ENCODE results near the gene NPIPA1.
A peak's percentile ranks its signal among the peaks of the same experiment; 100 is the strongest.
"Not testable (repeated sequence)": the region's sequence is repeated elsewhere in the genome, so short reads cannot be mapped to it uniquely, and the experiment has no call there.

NPIPA1 gene

GRCh38 chr16:14973785-14974322, 36.6 kb downstream of the NPIPA1 start:
- H3K9me3 ChIP-seq (ENCODE audit: control insufficient read depth, low read depth, low read length); H3K27me3 ChIP-seq (ENCODE audit: control insufficient read depth, insufficient read depth, low read length); H3K36me3 ChIP-seq (ENCODE audit: control insufficient read depth, low read depth, low read length); H3K4me1 ChIP-seq (ENCODE audit: control insufficient read depth, low read depth, low read length); H3K27ac ChIP-seq (ENCODE audit: low read length): not testable (repeated sequence)
- Histone ChIP-seq H3K4me3 (ENCODE audit: low read length) (peak overlapping the region; percentile 74), H3K9ac (ENCODE audit: low read length) (peak overlapping the region; percentile 84)

GRCh38 chr16:14974331-14974655, 37.0 kb downstream of the NPIPA1 start:
- H3K4me1 ChIP-seq (ENCODE audit: control insufficient read depth, low read depth, low read length); H3K27ac ChIP-seq (ENCODE audit: low read length); H3K27me3 ChIP-seq (ENCODE audit: control insufficient read depth, insufficient read depth, low read length); H3K36me3 ChIP-seq (ENCODE audit: control insufficient read depth, low read depth, low read length); H3K9me3 ChIP-seq (ENCODE audit: control insufficient read depth, low read depth, low read length): not testable (repeated sequence)
- H3K4me3 ChIP-seq (ENCODE audit: low read length), result peak overlapping the region; percentile 74
- peak overlapping the region; percentile 84 for H3K9ac ChIP-seq (ENCODE audit: low read length)

- not testable (repeated sequence) for H3K36me3 ChIP-seq (ENCODE audit: control insufficient read depth, low read depth, low read length); H3K9me3 ChIP-seq (ENCODE audit: control insufficient read depth, low read depth, low read length); H3K4me1 ChIP-seq (ENCODE audit: control insufficient read depth, low read depth, low read length); H3K27me3 ChIP-seq (ENCODE audit: control insufficient read depth, insufficient read depth, low read length)
- Histone ChIP-seq H3K27ac (ENCODE audit: low read length) (peak within 1 kb of the TSS; percentile 94), H3K9ac (ENCODE audit: low read length) (peak within 1 kb of the TSS; percentile 84), H3K4me3 (ENCODE audit: low read length) (peak within 1 kb of the TSS; percentile 74)
These were observed 37.6 kb downstream of the NPIPA1 start, which contains the start of gene PDXDC1 for GRCh38 chr16:14974656-14975417. TSS of gene PDXDC1 (plus strand) at chr16:14975026. CDS start at chr16:14975200, 174 bp downstream.

- not testable (repeated sequence) for H3K27ac ChIP-seq (ENCODE audit: low read length); H3K4me1 ChIP-seq (ENCODE audit: control insufficient read depth, low read depth, low read length); H3K27me3 ChIP-seq (ENCODE audit: control insufficient read depth, insufficient read depth, low read length); H3K36me3 ChIP-seq (ENCODE audit: control insufficient read depth, low read depth, low read length); H3K9me3 ChIP-seq (ENCODE audit: control insufficient read depth, low read depth, low read length)
- peak overlapping the region; percentile 84 for H3K9ac ChIP-seq (ENCODE audit: low read length)
- H3K4me3 ChIP-seq (ENCODE audit: low read length), result peak overlapping the region; percentile 74
These were observed 38.4 kb downstream of the NPIPA1 start for GRCh38 chr16:14975418-14976194.

- not testable (repeated sequence) for H3K36me3 ChIP-seq (ENCODE audit: control insufficient read depth, low read depth, low read length); H3K9me3 ChIP-seq (ENCODE audit: control insufficient read depth, low read depth, low read length); H3K4me3 ChIP-seq (ENCODE audit: low read length); H3K27me3 ChIP-seq (ENCODE audit: control insufficient read depth, insufficient read depth, low read length); H3K27ac ChIP-seq (ENCODE audit: low read length); H3K4me1 ChIP-seq (ENCODE audit: control insufficient read depth, low read depth, low read length); H3K9ac ChIP-seq (ENCODE audit: low read length)
These were observed 39.9 kb downstream of the NPIPA1 start for GRCh38 chr16:14976971-14977736.

GRCh38 chr16:14978281-14978680, 41.0 kb downstream of the NPIPA1 start:
- H3K9ac ChIP-seq (ENCODE audit: low read length); H3K36me3 ChIP-seq (ENCODE audit: control insufficient read depth, low read depth, low read length); H3K27me3 ChIP-seq (ENCODE audit: control insufficient read depth, insufficient read depth, low read length); H3K27ac ChIP-seq (ENCODE audit: low read length); H3K9me3 ChIP-seq (ENCODE audit: control insufficient read depth, low read depth, low read length); H3K4me3 ChIP-seq (ENCODE audit: low read length); H3K4me1 ChIP-seq (ENCODE audit: control insufficient read depth, low read depth, low read length): not testable (repeated sequence)

- H3K4me1 ChIP-seq (ENCODE audit: control insufficient read depth, low read depth, low read length); H3K36me3 ChIP-seq (ENCODE audit: control insufficient read depth, low read depth, low read length); H3K27ac ChIP-seq (ENCODE audit: low read length); H3K9me3 ChIP-seq (ENCODE audit: control insufficient read depth, low read depth, low read length); H3K27me3 ChIP-seq (ENCODE audit: control insufficient read depth, insufficient read depth, low read length); H3K4me3 ChIP-seq (ENCODE audit: low read length); H3K9ac ChIP-seq (ENCODE audit: low read length): not testable (repeated sequence)
These were observed 41.7 kb downstream of the NPIPA1 start for GRCh38 chr16:14978908-14979307.

GRCh38 chr16:14981234-14981633, 44.0 kb downstream of the NPIPA1 start:
- H3K27ac ChIP-seq (ENCODE audit: low read length); H3K4me1 ChIP-seq (ENCODE audit: control insufficient read depth, low read depth, low read length); H3K9me3 ChIP-seq (ENCODE audit: control insufficient read depth, low read depth, low read length); H3K36me3 ChIP-seq (ENCODE audit: control insufficient read depth, low read depth, low read length); H3K27me3 ChIP-seq (ENCODE audit: control insufficient read depth, insufficient read depth, low read length); H3K9ac ChIP-seq (ENCODE audit: low read length); H3K4me3 ChIP-seq (ENCODE audit: low read length): not testable (repeated sequence)

GRCh38 chr16:14982521-14982920, 45.3 kb downstream of the NPIPA1 start:
- H3K9me3 ChIP-seq (ENCODE audit: control insufficient read depth, low read depth, low read length), result not testable (repeated sequence)

GRCh38 chr16:14988092-14988491, 50.8 kb downstream of the NPIPA1 start:
- H3K9me3 ChIP-seq (ENCODE audit: control insufficient read depth, low read depth, low read length); H3K4me3 ChIP-seq (ENCODE audit: low read length); H3K9ac ChIP-seq (ENCODE audit: low read length): not testable (repeated sequence)

More at GRCh38 chr16:14982521-14982920, 45.3 kb downstream of the NPIPA1 start:
- H3K4me3 ChIP-seq (ENCODE audit: low read length); H3K9ac ChIP-seq (ENCODE audit: low read length); H3K27me3 ChIP-seq (ENCODE audit: control insufficient read depth, insufficient read depth, low read length); H3K36me3 ChIP-seq (ENCODE audit: control insufficient read depth, low read depth, low read length); H3K4me1 ChIP-seq (ENCODE audit: control insufficient read depth, low read depth, low read length); H3K27ac ChIP-seq (ENCODE audit: low read length): not testable (repeated sequence)

GRCh38 chr16:14988661-14989191, 51.5 kb downstream of the NPIPA1 start:
- not testable (repeated sequence) for H3K36me3 ChIP-seq (ENCODE audit: control insufficient read depth, low read depth, low read length); H3K4me3 ChIP-seq (ENCODE audit: low read length); H3K9me3 ChIP-seq (ENCODE audit: control insufficient read depth, low read depth, low read length); H3K27me3 ChIP-seq (ENCODE audit: control insufficient read depth, insufficient read depth, low read length); H3K4me1 ChIP-seq (ENCODE audit: control insufficient read depth, low read depth, low read length); H3K9ac ChIP-seq (ENCODE audit: low read length); H3K27ac ChIP-seq (ENCODE audit: low read length)

More at GRCh38 chr16:14988092-14988491, 50.8 kb downstream of the NPIPA1 start:
- not testable (repeated sequence) for H3K27me3 ChIP-seq (ENCODE audit: control insufficient read depth, insufficient read depth, low read length); H3K27ac ChIP-seq (ENCODE audit: low read length); H3K4me1 ChIP-seq (ENCODE audit: control insufficient read depth, low read depth, low read length); H3K36me3 ChIP-seq (ENCODE audit: control insufficient read depth, low read depth, low read length)

Data from iPS-18a (cell line).